Panc1 (cell line): Measurements from ENCODE around the gene PPP1R9A. TPM values are rescaled to one million over a fixed set of nuclear protein-coding genes. Genes with fewer than 3 reads are reported as not detected.

ENCODE experiments used
- ATAC-seq: fragments of 200-7000 bp; cut with Tn5 transposase; 2 replicates; pipeline ENCODE4 v1.9.1; 2020; ENCODE audit warnings: mild to moderate bottlenecking, moderate library complexity
- BruUV-seq: library from RNA; stranded (reverse); fragments of 400-500 nt; replicated peaks from 2 replicates; lab custom pipeline; 2021; lab: Mats Ljungman, UMichigan
- CTCF ChIA-PET: fragments of 300-600 bp; sonication (Branson Sonifier 250); formaldehyde crosslinking; loops from one replicate; lab custom pipeline; 2022; ENCODE audit warnings: antibody characterized with exemption; lab: Charles Lee
- POLR2A ChIA-PET: fragments of 300-600 bp; sonication (Branson Sonifier 250); formaldehyde crosslinking; loops from one replicate; lab custom pipeline; 2022; ENCODE audit warnings: antibody characterized with exemption; lab: Charles Lee
- DNase-seq: peaks from one replicate; pipeline ENCODE4 v3.0.0-alpha.2; 2010; ENCODE audit warnings: low read depth, low spot score
- H3K27ac ChIP-seq: 2 replicates; pipeline ENCODE4 v1.5.1; 2011; ENCODE audit warnings: mild to moderate bottlenecking, low read length, inconsistent platforms
- H3K27me3 ChIP-seq: fragments of 200-500 bp; sonication (Bioruptor generic); 2 replicates; pipeline ENCODE4 v1.6.0; 2014; ENCODE audit warnings: low read length, inconsistent platforms; ENCODE audit not compliant: control insufficient read depth, insufficient read depth
- H3K36me3 ChIP-seq: fragments of 200-500 bp; sonication (Bioruptor generic); 2 replicates; pipeline ENCODE4 v1.5.1; 2014; ENCODE audit warnings: inconsistent platforms, mild to moderate bottlenecking, low read length, moderate library complexity; ENCODE audit not compliant: control insufficient read depth, insufficient read depth
- H3K4me1 ChIP-seq: 2 replicates; pipeline ENCODE4 v1.5.1; 2011; ENCODE audit warnings: inconsistent platforms, mild to moderate bottlenecking, low read length, moderate library complexity; ENCODE audit not compliant: control insufficient read depth, insufficient read depth
- H3K4me3 ChIP-seq, 2 experiments: 2 replicates each; pipeline ENCODE4 v1.5.1; 2011 to 2012; ENCODE audit warnings: low read depth in 2 of 2, low read length in 2 of 2, mild to moderate bottlenecking in 2 of 2, inconsistent platforms in 1 of 2, moderate library complexity in 1 of 2
- H3K9me3 ChIP-seq: fragments of 200-500 bp; sonication (Bioruptor generic); 2 replicates; pipeline ENCODE4 v1.5.1; 2014; ENCODE audit warnings: low read depth, mild to moderate bottlenecking, inconsistent platforms, low read length, moderate library complexity; ENCODE audit not compliant: control insufficient read depth, insufficient read depth
- CTCF ChIP-seq: fragments of 450-650 bp; IDR thresholded peaks from 2 replicates; pipeline ENCODE4 v1.5.1; 2017; ENCODE audit warnings: mild to moderate bottlenecking
- POLR2AphosphoS5 ChIP-seq: IDR thresholded peaks from 2 replicates; pipeline ENCODE4 v1.6.1; 2012; ENCODE audit warnings: mild to moderate bottlenecking, low read depth, low read length, moderate library complexity
- REST ChIP-seq, 2 experiments: IDR thresholded peaks; 2 replicates each; pipeline ENCODE4 v1.6.1; 2011 to 2012; ENCODE audit warnings: low read depth in 2 of 2, control low read depth in 1 of 2, low read length in 1 of 2, mild to moderate bottlenecking in 1 of 2, moderate library complexity in 1 of 2; ENCODE audit not compliant: insufficient read depth in 1 of 2
- SIN3A ChIP-seq: IDR thresholded peaks from 2 replicates; pipeline ENCODE4 v1.6.1; 2012; ENCODE audit warnings: low read depth, mild to moderate bottlenecking, low read length, moderate library complexity, borderline replicate concordance; ENCODE audit not compliant: insufficient read depth
- TCF7L2 ChIP-seq: IDR thresholded peaks from 2 replicates; pipeline ENCODE4 v1.6.1; 2011; ENCODE audit warnings: mild to moderate bottlenecking, low read depth, low read length, inconsistent platforms
- in situ Hi-C: cut with HindIII; loops from 2 replicates; pipeline ENCODE4 v1.10.0; 2016; ENCODE audit warnings: low sequenced_read_pairs, low pct_unique_long_range_greater_than_20kb
- intact Hi-C: fragments of 100-400 bp; cut with micrococcal nuclease; formaldehyde crosslinking; loops from one replicate; pipeline ENCODE4 v1.10.0; 2022; ENCODE audit not compliant: unreplicated experiment
- total RNA-seq: library from RNA; stranded (reverse); gene quantifications from one replicate; pipeline ENCODE4 v1.2.1, GENCODE V29; 2021; ENCODE audit not compliant: unreplicated experiment

The PPP1R9A gene
- total RNA-seq, 1 experiment from 2014 or later = 5.0 TPM

GRCh38 chr7:95286096-95286495, 378.7 kb downstream of the PPP1R9A start:
- CTCF ChIA-PET = no interaction called here

GRCh38 chr7:95290166-95290830, 382.9 kb downstream of the PPP1R9A start:
- Histone ChIP-seq H3K36me3 (no peaks in the 10 kb centered on the region), H3K27ac (no peak overlapping the region), H3K4me3 (no peak overlapping the region), H3K9me3 (no peaks in the 10 kb centered on the region), H3K4me1 (no peaks in the 10 kb centered on the region), H3K27me3 (no peaks in the 10 kb centered on the region)
- BruUV-seq = no TSS peak
- no peak for TF ChIP-seq TCF7L2
- no peak for TF ChIP-seq REST (IDR thresholded peaks at IDR 0.05; ENCODE audit: insufficient read depth in 1 of 2, low read depth in 2 of 2, low read length in 1 of 2)
- TF ChIP-seq POLR2AphosphoS5 = no peak
- no peak for TF ChIP-seq CTCF
- TF ChIP-seq SIN3A = no peak
- in situ Hi-C loops (no loop called here), intact Hi-C loops (no loop called here)
- no peak for DNase-seq
- ChIA-PET POLR2A (no interaction called here), CTCF (no interaction called here)
- ATAC-seq = no peak

More at GRCh38 chr7:95286096-95286495, 378.7 kb downstream of the PPP1R9A start:
- no peaks in the 10 kb centered on the region for H3K36me3 ChIP-seq
- no peak overlapping the region for H3K27ac ChIP-seq
- no peaks in the 10 kb centered on the region for H3K4me1 ChIP-seq
- intact Hi-C loops = no loop called here
- no TSS peak for BruUV-seq
- H3K27me3 ChIP-seq = no peaks in the 10 kb centered on the region
- H3K9me3 ChIP-seq = no peaks in the 10 kb centered on the region
- POLR2A ChIA-PET = no interaction called here
- no peak overlapping the region for H3K4me3 ChIP-seq
- in situ Hi-C loops = no loop called here
- DNase-seq = no peak
- TF ChIP-seq SIN3A (no peak), REST (IDR thresholded peaks at IDR 0.05; ENCODE audit: insufficient read depth in 1 of 2, low read depth in 2 of 2, low read length in 1 of 2) (no peak), POLR2AphosphoS5 (no peak)
- no peak for ATAC-seq
